GM10248 (cell line): ENCODE data around the gene CASZ1.

Experiments
- CTCF ChIA-PET: fragments of 300-600 bp; sonication (Branson Sonifier 250); formaldehyde crosslinking; extraction: SDS; loops from one replicate; lab custom pipeline; 2021; ENCODE audit warnings: antibody characterized with exemption; lab: Yijun Ruan, JAX
- POLR2A ChIA-PET: fragments of 350-650 bp; sonication (Branson Sonifier 250); formaldehyde crosslinking; extraction: SDS; loops from one replicate; lab custom pipeline; 2020; ENCODE audit warnings: antibody characterized with exemption; lab: Yijun Ruan, JAX
- DNase-seq: peaks from one replicate; pipeline ENCODE4 v3.0.0; 2012; ENCODE audit errors: extremely low spot score
- CTCF ChIP-seq: IDR thresholded peaks from 2 replicates; pipeline ENCODE4 v1.5.1; 2012; ENCODE audit warnings: mild to moderate bottlenecking, low read depth; ENCODE audit errors: extremely low read depth, missing control alignments, control extremely low read depth

The CASZ1 gene

GRCh38 chr1:10724948-10725847 lies 71.2 kb downstream of the CASZ1 start:
- no peak for TF ChIP-seq CTCF
- DNase-seq, result no peak
- ChIA-PET POLR2A (no interaction called here), CTCF (interaction anchor here (1.8 kb wide), 1 partner anchor 8 kb away, joined by 5 read pairs; no protein-coding TSS in a partner anchor)

GRCh38 chr1:10724511-10724910 lies 71.9 kb downstream of the CASZ1 start:
- DNase-seq, result no peak
- no peak for TF ChIP-seq CTCF
- CTCF ChIA-PET, result interaction anchor here (1.8 kb wide), 1 partner anchor 8 kb away, joined by 5 read pairs; no protein-coding TSS in a partner anchor
- POLR2A ChIA-PET, result no interaction called here

GRCh38 chr1:10724052-10724494 lies 72.4 kb downstream of the CASZ1 start:
- DNase-seq, result no peak
- no peak for TF ChIP-seq CTCF
- CTCF ChIA-PET, result interaction anchor here (1.8 kb wide), 1 partner anchor 9 kb away, joined by 5 read pairs; no protein-coding TSS in a partner anchor
- POLR2A ChIA-PET, result no interaction called here

GRCh38 chr1:10723317-10723716 lies 73.1 kb downstream of the CASZ1 start:
- POLR2A ChIA-PET, result no interaction called here

GRCh38 chr1:10722803-10723202 lies 73.6 kb downstream of the CASZ1 start:
- CTCF ChIA-PET, result no interaction called here
- POLR2A ChIA-PET, result no interaction called here
- TF ChIP-seq CTCF, result no peak
- DNase-seq, result no peak

More at GRCh38 chr1:10723317-10723716, 73.1 kb downstream of the CASZ1 start:
- DNase-seq, result no peak
- TF ChIP-seq CTCF, result no peak
- CTCF ChIA-PET, result no interaction called here

- no peak for DNase-seq
- POLR2A ChIA-PET, result no interaction called here
- no peak for TF ChIP-seq CTCF
- CTCF ChIA-PET, result no interaction called here
Observed at GRCh38 chr1:10721381-10722321, 74.8 kb downstream of the CASZ1 start.
